AG04449 (cell line): ENCODE results near the gene COMMD3.

Experiments
- CTCF ChIA-PET: fragments of 350-600 bp; formaldehyde crosslinking; extraction: SDS; loops from one replicate; lab custom pipeline; 2021; ENCODE audit warnings: antibody characterized with exemption; lab: Yijun Ruan, JAX
- POLR2A ChIA-PET: fragments of 400-600, 350-600 bp; formaldehyde crosslinking; extraction: SDS; loops from one replicate; lab custom pipeline; 2020; ENCODE audit warnings: antibody characterized with exemption, inconsistent platforms; lab: Yijun Ruan, JAX
- DNase-seq: peaks from one replicate; pipeline ENCODE4 v3.0.0-alpha.2; 2010; ENCODE audit warnings: low read depth, low spot score
- H3K4me3 ChIP-seq: 2 replicates; pipeline ENCODE4 v1.5.1; 2011; ENCODE audit warnings: low read depth, mild to moderate bottlenecking, control low read depth, low read length
- CTCF ChIP-seq: IDR thresholded peaks from one replicate; pipeline ENCODE4 v1.5.1; 2011; ENCODE audit warnings: mild to moderate bottlenecking, moderate library complexity, low read length, control low read depth, inconsistent platforms; ENCODE audit not compliant: insufficient read depth; ENCODE audit errors: missing control alignments

COMMD3 gene

GRCh38 chr10:22316286-22317075 is at the start of gene COMMD3:
TSS of gene COMMD3 (plus strand) at chr10:22316388. CDS start at chr10:22316418, 30 bp downstream.
- TF ChIP-seq CTCF = no peak
- ChIA-PET POLR2A (interaction anchor here (0.6 to 2.3 kb wide), 7 partner anchors 9 to 324 kb away, joined by 3 to 16 read pairs (median 6); no protein-coding TSS in a partner anchor), CTCF (interaction anchor here (0.6 to 1.4 kb wide), 4 partner anchors 9 to 24 kb away, joined by 3 to 4 read pairs (median 3); no protein-coding TSS in a partner anchor)
- H3K4me3 ChIP-seq = peak within 1 kb of the TSS; percentile 74
- DNase-seq = no peak

GRCh38 chr10:22268503-22268902 is 47.7 kb upstream of the COMMD3 start:
- no peak for DNase-seq
- no peak for TF ChIP-seq CTCF
- H3K4me3 ChIP-seq = no peak overlapping the region
- CTCF ChIA-PET = no interaction called here
- POLR2A ChIA-PET = no interaction called here

GRCh38 chr10:22271786-22272185 is 44.4 kb upstream of the COMMD3 start:
- DNase-seq = no peak
- ChIA-PET POLR2A (no interaction called here), CTCF (interaction anchor here (0.6 kb wide), 1 partner anchor 776 kb away, joined by 3 read pairs; no protein-coding TSS in a partner anchor)
- H3K4me3 ChIP-seq = no peak overlapping the region
- TF ChIP-seq CTCF = no peak

- no peak overlapping the region for H3K4me3 ChIP-seq
- TF ChIP-seq CTCF = no peak
- CTCF ChIA-PET = no interaction called here
- POLR2A ChIA-PET = no interaction called here
- DNase-seq = no peak
Observed at GRCh38 chr10:22278441-22278782, 37.8 kb upstream of the COMMD3 start.

GRCh38 chr10:22280078-22280477 is 36.1 kb upstream of the COMMD3 start:
- CTCF ChIA-PET = no interaction called here
- DNase-seq = no peak
- H3K4me3 ChIP-seq = no peak overlapping the region
- no peak for TF ChIP-seq CTCF
- POLR2A ChIA-PET = no interaction called here

- H3K4me3 ChIP-seq = no peak overlapping the region
- POLR2A ChIA-PET = no interaction called here
- DNase-seq = no peak
- CTCF ChIA-PET = no interaction called here
- TF ChIP-seq CTCF = no peak
Observed at GRCh38 chr10:22285130-22285529, 31.1 kb upstream of the COMMD3 start.
